ENCODE results near the gene USP30. TPM values are rescaled to one million over a fixed set of nuclear protein-coding genes. Genes with fewer than 3 reads are reported as not detected.

The USP30 gene
- total RNA-seq, 1 donor from 2014 or later, result 15.5 TPM

- H3K27me3 ChIP-seq, result no peaks in the 10 kb centered on the region
- H3K9me3 ChIP-seq, result no peaks in the 10 kb centered on the region
- TF ChIP-seq POLR2AphosphoS5 (IDR thresholded peaks at IDR 0.05; ENCODE audit: insufficient read depth in 1 of 2, low read depth in 1 of 2) (no peak), CTCF (IDR thresholded peaks at IDR 0.05) (no peak), POLR2A (IDR thresholded peaks at IDR 0.05) (no peak)
- intact Hi-C loops (cut with DNase I), result no loop called here
- no peak overlapping the region for H3K4me3 ChIP-seq
- peaks cover 58% of the 10 kb centered on the region for H3K4me1 ChIP-seq
- no peaks in the 10 kb centered on the region for H3K36me3 ChIP-seq
- peak overlapping the region; percentile 65 for H3K27ac ChIP-seq
- DNase-seq (ENCODE audit: extremely low spot score in 2 of 2), result no peak
Measured at GRCh38 chr12:109115404-109115757, 63.0 kb downstream of the USP30 start.

GRCh38 chr12:109115758-109116610 lies 63.6 kb downstream of the USP30 start, which contains the start of gene ACACB:
Gene ACACB (plus strand): TSS chr12:109116587. CDS start chr12:109139406, 22,819 bp downstream.
- no peak within 1 kb of the TSS for H3K4me3 ChIP-seq
- intact Hi-C loops (cut with DNase I), result no loop called here
- H3K4me1 ChIP-seq, result peaks cover 54% of the 10 kb centered on the region
- peak within 1 kb of the TSS; percentile 65 for H3K27ac ChIP-seq
- H3K36me3 ChIP-seq, result no peaks in the 10 kb centered on the region
- no peaks in the 10 kb centered on the region for H3K9me3 ChIP-seq
- no peaks in the 10 kb centered on the region for H3K27me3 ChIP-seq
- TF ChIP-seq POLR2AphosphoS5 (IDR thresholded peaks at IDR 0.05; ENCODE audit: insufficient read depth in 1 of 2, low read depth in 1 of 2) (peak; percentile 64 to 75), POLR2A (IDR thresholded peaks at IDR 0.05) (no peak)
- no peak for DNase-seq (ENCODE audit: extremely low spot score in 2 of 2)

- DNase-seq (ENCODE audit: extremely low spot score in 2 of 2), result no peak
- Histone ChIP-seq H3K27me3 (no peaks in the 10 kb centered on the region), H3K9me3 (no peaks in the 10 kb centered on the region), H3K4me3 (no peak overlapping the region), H3K27ac (peak overlapping the region; percentile 65), H3K36me3 (no peaks in the 10 kb centered on the region), H3K4me1 (peaks cover 54% of the 10 kb centered on the region)
- TF ChIP-seq POLR2AphosphoS5 (IDR thresholded peaks at IDR 0.05; ENCODE audit: insufficient read depth in 1 of 2, low read depth in 1 of 2) (no peak), CTCF (IDR thresholded peaks at IDR 0.05) (no peak), POLR2A (IDR thresholded peaks at IDR 0.05) (no peak)
- intact Hi-C loops (cut with DNase I), result no loop called here
Measured at GRCh38 chr12:109116611-109116949, 64.2 kb downstream of the USP30 start.

GRCh38 chr12:109120095-109120494 lies 67.7 kb downstream of the USP30 start:
- TF ChIP-seq POLR2A (IDR thresholded peaks at IDR 0.05) (no peak), CTCF (IDR thresholded peaks at IDR 0.05) (no peak), POLR2AphosphoS5 (IDR thresholded peaks at IDR 0.05; ENCODE audit: insufficient read depth in 1 of 2, low read depth in 1 of 2) (no peak)
- Histone ChIP-seq H3K4me3 (no peak overlapping the region), H3K36me3 (no peaks in the 10 kb centered on the region), H3K27me3 (no peaks in the 10 kb centered on the region), H3K4me1 (peaks cover 25% of the 10 kb centered on the region), H3K27ac (no peak overlapping the region), H3K9me3 (no peaks in the 10 kb centered on the region)
- intact Hi-C loops (cut with DNase I), result no loop called here
- DNase-seq (ENCODE audit: extremely low spot score in 2 of 2), result no peak

GRCh38 chr12:109120557-109120956 lies 68.2 kb downstream of the USP30 start:
- DNase-seq (ENCODE audit: extremely low spot score in 2 of 2), result no peak
- Histone ChIP-seq H3K36me3 (no peaks in the 10 kb centered on the region), H3K27ac (no peak overlapping the region), H3K4me3 (no peak overlapping the region), H3K9me3 (no peaks in the 10 kb centered on the region), H3K4me1 (peaks cover 25% of the 10 kb centered on the region), H3K27me3 (no peaks in the 10 kb centered on the region)
- intact Hi-C loops (cut with DNase I), result no loop called here
- no peak for TF ChIP-seq CTCF (IDR thresholded peaks at IDR 0.05)
- TF ChIP-seq POLR2A (IDR thresholded peaks at IDR 0.05), result no peak

Data from vagina (tissue), 2 donors.